DMS153 (cell line): ENCODE data around the gene MNAT1.
"Not testable (repeated sequence)": the region's sequence is repeated elsewhere in the genome, so short reads cannot be mapped to it uniquely, and the experiment has no call there.

Experiments
- DNase-seq: peaks from one replicate; lab custom pipeline; 2025; lab: John Stamatoyannopoulos, UW

The MNAT1 gene

GRCh38 chr14:60882219-60882618 lies 147.7 kb downstream of the MNAT1 start:
- DNase-seq, result no peak

- DNase-seq, result no peak
Measured at GRCh38 chr14:60884134-60884533, 149.6 kb downstream of the MNAT1 start.

GRCh38 chr14:60890636-60891035 lies 156.1 kb downstream of the MNAT1 start:
- not testable (repeated sequence) for DNase-seq

GRCh38 chr14:60893911-60894310 lies 159.3 kb downstream of the MNAT1 start:
- DNase-seq, result no peak

GRCh38 chr14:60904381-60904780 lies 169.8 kb downstream of the MNAT1 start:
- no peak for DNase-seq

GRCh38 chr14:60905923-60906322 lies 171.4 kb downstream of the MNAT1 start:
- DNase-seq, result no peak

GRCh38 chr14:60915781-60916180 lies 181.2 kb downstream of the MNAT1 start:
- DNase-seq, result no peak

- no peak for DNase-seq
Measured at GRCh38 chr14:60922050-60922449, 187.5 kb downstream of the MNAT1 start.

GRCh38 chr14:60925286-60925685 lies 190.7 kb downstream of the MNAT1 start:
- DNase-seq, result no peak

- no peak for DNase-seq
Measured at GRCh38 chr14:60926002-60926401, 191.4 kb downstream of the MNAT1 start.

GRCh38 chr14:60931218-60931617 lies 196.7 kb downstream of the MNAT1 start:
- peak; percentile 5 for DNase-seq

- DNase-seq, result no peak
Measured at GRCh38 chr14:60933920-60934655, 199.5 kb downstream of the MNAT1 start.

GRCh38 chr14:60935319-60935718 lies 200.8 kb downstream of the MNAT1 start:
- DNase-seq, result no peak

- no peak for DNase-seq
Measured at GRCh38 chr14:60943637-60944032, 209.1 kb downstream of the MNAT1 start.

GRCh38 chr14:60944204-60944603 lies 209.6 kb downstream of the MNAT1 start:
- DNase-seq, result no peak

- DNase-seq, result no peak
Measured at GRCh38 chr14:60945984-60946383, 211.4 kb downstream of the MNAT1 start.

GRCh38 chr14:60946773-60947172 lies 212.2 kb downstream of the MNAT1 start:
- no peak for DNase-seq

- no peak for DNase-seq
Measured at GRCh38 chr14:60951776-60952435, 217.3 kb downstream of the MNAT1 start.

GRCh38 chr14:60956202-60956601 lies 221.6 kb downstream of the MNAT1 start:
- no peak for DNase-seq

GRCh38 chr14:60956632-60957031 lies 222.1 kb downstream of the MNAT1 start:
- no peak for DNase-seq

- no peak for DNase-seq
Measured at GRCh38 chr14:60958146-60958545, 223.6 kb downstream of the MNAT1 start.

GRCh38 chr14:60963761-60964160 lies 229.2 kb downstream of the MNAT1 start:
- DNase-seq, result no peak

- no peak for DNase-seq
Measured at GRCh38 chr14:60964904-60965303, 230.3 kb downstream of the MNAT1 start.

- no peak for DNase-seq
Measured at GRCh38 chr14:60965402-60965801, 230.8 kb downstream of the MNAT1 start.
